Measurements from ENCODE around the gene SPTLC3.

SPTLC3 gene

DNA sequence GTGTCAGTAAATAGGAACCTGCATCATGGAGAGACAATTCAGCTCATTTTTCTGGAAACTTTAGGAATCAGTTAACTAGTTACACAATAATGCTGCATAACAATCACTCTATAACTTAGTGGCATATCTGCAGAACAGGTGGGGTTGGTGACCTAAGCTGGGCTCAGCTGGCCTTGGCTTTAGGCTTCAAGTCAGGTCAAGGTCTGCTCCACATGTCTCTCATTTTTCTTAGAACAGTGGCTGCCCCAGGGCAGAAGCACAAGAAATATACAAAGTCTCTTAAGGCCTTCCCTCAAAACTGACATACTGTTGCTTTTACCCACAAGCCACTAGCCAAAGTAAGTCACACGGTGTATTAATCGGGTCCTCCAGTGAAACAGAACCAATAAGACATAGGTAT, 198.2 kb downstream of the SPTLC3 start:
- H3K36me3 ChIP-seq (ENCODE audit: control insufficient read depth, insufficient read depth, low read length), result no peaks in the 10 kb centered on the region
- no peak overlapping the region for H3K27ac ChIP-seq (ENCODE audit: low read length)
- no peaks in the 10 kb centered on the region for H3K27me3 ChIP-seq (ENCODE audit: control insufficient read depth, insufficient read depth, low read length)
- no peak for DNase-seq (ENCODE audit: low read depth, low spot score)
- no peaks in the 10 kb centered on the region for H3K4me1 ChIP-seq (ENCODE audit: control insufficient read depth, insufficient read depth, low read length)
- no peak overlapping the region for H3K4me3 ChIP-seq (ENCODE audit: low read length)
- no peaks in the 10 kb centered on the region for H3K9me3 ChIP-seq (ENCODE audit: control insufficient read depth, insufficient read depth, low read length)
- WGBS (ENCODE audit: insufficient coverage, insufficient read length), result no CpG with 5 or more reads among the region's 2 CpGs

DNA sequence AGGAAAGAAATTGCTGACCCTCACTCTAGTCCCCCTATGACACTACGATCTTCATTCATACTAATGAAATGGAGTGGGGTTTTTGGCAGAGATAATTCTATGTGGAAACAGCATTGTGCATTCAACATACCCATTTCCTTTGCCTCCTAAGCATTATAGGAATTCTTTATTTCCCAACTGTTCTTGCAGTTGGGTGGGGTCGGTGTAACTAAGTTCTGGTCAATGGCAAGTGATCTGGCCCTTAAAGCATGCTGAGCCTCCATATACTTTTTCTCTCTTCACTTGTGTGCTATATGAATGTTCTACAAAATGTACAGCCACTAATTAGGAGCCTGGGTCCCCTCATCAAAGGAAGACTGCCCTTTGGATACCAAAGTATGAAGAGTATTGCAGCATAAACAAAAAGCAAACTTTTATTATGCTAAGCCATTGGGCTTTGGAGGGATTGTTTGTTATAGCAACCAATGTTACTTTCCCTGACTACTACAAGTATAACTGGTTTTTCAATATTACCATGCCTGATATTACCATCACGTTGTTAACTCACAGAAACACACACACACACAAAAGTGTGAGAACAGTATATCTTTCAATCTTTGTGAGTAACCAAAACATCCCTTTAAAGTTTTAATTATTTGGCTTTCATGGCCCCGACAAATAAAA, 203.3 kb downstream of the SPTLC3 start:
- Histone ChIP-seq H3K4me3 (ENCODE audit: low read length) (no peak overlapping the region), H3K27me3 (ENCODE audit: control insufficient read depth, insufficient read depth, low read length) (peaks cover 2% of the 10 kb centered on the region; the same call in 1 of the 2 replicates), H3K27ac (ENCODE audit: low read length) (no peak overlapping the region), H3K9me3 (ENCODE audit: control insufficient read depth, insufficient read depth, low read length) (no peaks in the 10 kb centered on the region), H3K36me3 (ENCODE audit: control insufficient read depth, insufficient read depth, low read length) (no peaks in the 10 kb centered on the region), H3K4me1 (ENCODE audit: control insufficient read depth, insufficient read depth, low read length) (no peaks in the 10 kb centered on the region)
- no peak for DNase-seq (ENCODE audit: low read depth, low spot score)
- WGBS (ENCODE audit: insufficient coverage, insufficient read length), result 100% methylated on average over 1 of the region's 4 CpGs

DNA sequence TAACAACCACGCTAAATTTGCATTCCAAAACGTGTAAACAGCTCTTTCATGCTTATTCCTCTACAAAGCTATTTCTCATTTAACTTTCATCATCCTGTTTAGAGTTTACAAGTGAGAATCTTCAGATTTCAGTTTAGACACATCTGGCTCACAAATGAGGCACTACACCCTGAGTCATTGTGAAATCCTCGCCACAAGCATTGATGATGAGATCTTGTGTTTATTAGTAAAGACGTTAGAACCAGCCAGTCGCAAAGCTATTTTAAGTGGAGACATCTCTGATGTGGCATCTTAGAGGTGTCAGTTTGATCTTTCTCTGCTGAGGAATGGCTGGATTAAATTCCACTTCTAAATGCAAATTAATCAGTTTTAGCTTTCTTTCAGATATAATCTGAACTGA, 204.0 kb downstream of the SPTLC3 start:
- no peaks in the 10 kb centered on the region for H3K36me3 ChIP-seq (ENCODE audit: control insufficient read depth, insufficient read depth, low read length)
- DNase-seq (ENCODE audit: low read depth, low spot score), result no peak
- H3K27ac ChIP-seq (ENCODE audit: low read length), result no peak overlapping the region
- peaks cover 2% of the 10 kb centered on the region; the same call in 1 of the 2 replicates for H3K27me3 ChIP-seq (ENCODE audit: control insufficient read depth, insufficient read depth, low read length)
- no peak overlapping the region for H3K4me3 ChIP-seq (ENCODE audit: low read length)
- no peaks in the 10 kb centered on the region for H3K9me3 ChIP-seq (ENCODE audit: control insufficient read depth, insufficient read depth, low read length)
- no peaks in the 10 kb centered on the region for H3K4me1 ChIP-seq (ENCODE audit: control insufficient read depth, insufficient read depth, low read length)
- 100% methylated on average over 2 of the region's 5 CpGs for WGBS (ENCODE audit: insufficient coverage, insufficient read length)

DNA sequence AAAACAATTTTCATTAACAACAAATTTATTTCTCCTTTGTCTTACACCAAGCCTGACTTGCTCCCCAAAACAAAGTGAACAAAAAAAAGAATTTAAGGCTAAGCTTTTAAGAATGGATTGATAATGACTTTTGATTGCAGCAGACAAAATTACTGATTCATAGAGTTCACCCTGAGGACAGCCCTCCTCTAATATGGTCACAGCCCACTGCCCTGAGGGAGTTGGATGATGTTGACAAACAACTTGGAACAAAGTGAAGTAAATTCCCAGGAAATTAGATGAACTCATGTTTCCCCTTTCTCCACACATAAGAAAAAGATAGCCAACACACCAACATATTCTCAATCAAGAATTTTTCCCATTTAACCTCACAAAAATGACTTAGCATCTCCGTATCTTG, 204.6 kb downstream of the SPTLC3 start:
- no peaks in the 10 kb centered on the region for H3K4me1 ChIP-seq (ENCODE audit: control insufficient read depth, insufficient read depth, low read length)
- no peak for DNase-seq (ENCODE audit: low read depth, low spot score)
- H3K9me3 ChIP-seq (ENCODE audit: control insufficient read depth, insufficient read depth, low read length), result no peaks in the 10 kb centered on the region
- H3K36me3 ChIP-seq (ENCODE audit: control insufficient read depth, insufficient read depth, low read length), result no peaks in the 10 kb centered on the region
- H3K27ac ChIP-seq (ENCODE audit: low read length), result no peak overlapping the region
- no peak overlapping the region for H3K4me3 ChIP-seq (ENCODE audit: low read length)
- peaks cover 5% of the 10 kb centered on the region; the same call in 1 of the 2 replicates for H3K27me3 ChIP-seq (ENCODE audit: control insufficient read depth, insufficient read depth, low read length)
- WGBS (ENCODE audit: insufficient coverage, insufficient read length), result no CpG with 5 or more reads among the region's 1 CpG

DNA sequence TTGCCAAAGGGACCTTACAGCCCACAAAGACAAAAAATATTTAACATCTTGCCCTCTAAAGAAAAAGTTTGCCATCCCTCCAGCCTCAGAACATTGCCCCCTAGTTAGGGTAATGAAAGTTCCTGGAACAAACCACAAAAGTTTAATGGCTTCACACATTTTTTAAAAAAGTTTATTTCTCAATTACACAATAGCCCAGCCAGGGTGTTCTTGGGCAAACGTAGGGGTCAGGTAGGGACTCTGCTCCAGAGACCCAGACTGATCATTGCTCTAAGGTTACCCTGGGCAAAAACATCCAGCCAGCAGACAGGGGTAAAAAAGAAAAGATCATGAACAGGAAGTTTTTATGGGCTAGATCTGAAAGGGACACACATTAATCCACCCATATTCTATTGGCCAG, 207.8 kb downstream of the SPTLC3 start:
- Histone ChIP-seq H3K27ac (ENCODE audit: low read length) (no peak overlapping the region), H3K4me3 (ENCODE audit: low read length) (no peak overlapping the region), H3K4me1 (ENCODE audit: control insufficient read depth, insufficient read depth, low read length) (no peaks in the 10 kb centered on the region), H3K27me3 (ENCODE audit: control insufficient read depth, insufficient read depth, low read length) (peaks cover 24% of the 10 kb centered on the region), H3K9me3 (ENCODE audit: control insufficient read depth, insufficient read depth, low read length) (no peaks in the 10 kb centered on the region), H3K36me3 (ENCODE audit: control insufficient read depth, insufficient read depth, low read length) (0 out of 2 replicates have a peak, but pooled peaks cover 3% of the 10 kb centered on the region)
- WGBS (ENCODE audit: insufficient coverage, insufficient read length), result no CpG with 5 or more reads among the region's 1 CpG
- DNase-seq (ENCODE audit: low read depth, low spot score), result no peak

Data from iPS DF 6.9 (cell line).